K562 (cell line): ENCODE data around the gene TTC23L. TPM values are rescaled to one million over a fixed set of nuclear protein-coding genes. Genes with fewer than 3 reads are reported as not detected.

Experiments used
- DNMT1 ChIP-seq: fragments of 450-650 bp; IDR thresholded peaks from 2 replicates; pipeline ENCODE4 v1.6.1; 2016; ENCODE audit warnings: antibody characterized with exemption, mild to moderate bottlenecking
- EP400 ChIP-seq: fragments of 450-650 bp; IDR thresholded peaks from 2 replicates; pipeline ENCODE4 v1.6.1; 2017; ENCODE audit warnings: antibody characterized with exemption, mild to moderate bottlenecking, moderate library complexity
- ETV5 ChIP-seq: sonication (generic); formaldehyde crosslinking; IDR thresholded peaks from 2 replicates; pipeline ENCODE4 v1.4.0; 2020; ENCODE audit warnings: low read depth, mild to moderate bottlenecking, missing genetic modification reagents
- HMG20B ChIP-seq: fragments of 250-450 bp; sonication (Bioruptor Pico); IDR thresholded peaks from 2 replicates; pipeline ENCODE4 v1.5.0; 2021; ENCODE audit warnings: mild to moderate bottlenecking
- IRF2 ChIP-seq: sonication (generic); formaldehyde crosslinking; IDR thresholded peaks from 2 replicates; pipeline ENCODE4 v1.8.1; 2022; ENCODE audit warnings: mild to moderate bottlenecking, missing genetic modification reagents
- JUND ChIP-seq, 2 experiments: IDR thresholded peaks; 2 replicates in 1 of 2; 3 replicates in 1 of 2; pipeline ENCODE4 v1.6.1; 2011; ENCODE audit warnings: borderline replicate concordance in 2 of 2, low read depth in 2 of 2, low read length in 2 of 2, improper control_type of control experiment in 1 of 2, missing biosample characterization in 1 of 2, missing genetic modification characterization in 1 of 2, missing genetic modification reagents in 1 of 2
- KDM5B ChIP-seq: fragments of 200-600 bp; sonication (generic); IDR thresholded peaks from 2 replicates; pipeline ENCODE4 v1.6.1; 2012; ENCODE audit warnings: low read depth, mild to moderate bottlenecking, moderate library complexity, low read length, control low read depth, inconsistent platforms; ENCODE audit not compliant: insufficient replicate concordance
- PCBP1 ChIP-seq: fragments of 200-400 bp; formaldehyde crosslinking; IDR thresholded peaks from 2 replicates; pipeline ENCODE4 v1.6.1; 2018; ENCODE audit warnings: mild to moderate bottlenecking, low read depth, low read length; ENCODE audit not compliant: poor library complexity, severe bottlenecking
- PHF8 ChIP-seq: fragments of 200-600 bp; sonication (generic); IDR thresholded peaks from 2 replicates; pipeline ENCODE4 v1.6.1; 2012; ENCODE audit warnings: mixed run types, mild to moderate bottlenecking, inconsistent platforms, low read length, moderate library complexity, borderline replicate concordance
- RB1 ChIP-seq: fragments of 450-650 bp; IDR thresholded peaks from 2 replicates; pipeline ENCODE4 v1.6.1; 2017; ENCODE audit warnings: low read depth, mild to moderate bottlenecking
- RFX1 ChIP-seq: fragments of 450-650 bp; IDR thresholded peaks from 2 replicates; pipeline ENCODE4 v1.6.1; 2016; ENCODE audit warnings: mild to moderate bottlenecking, moderate library complexity
- SMARCC2 ChIP-seq: fragments of 450-650 bp; IDR thresholded peaks from 2 replicates; pipeline ENCODE4 v1.6.1; 2017; ENCODE audit warnings: antibody characterized with exemption, moderate library complexity, mild to moderate bottlenecking, low read depth
- SRSF1 ChIP-seq: fragments of 200-400 bp; formaldehyde crosslinking; IDR thresholded peaks from 2 replicates; pipeline ENCODE4 v1.6.1; 2017; ENCODE audit warnings: mild to moderate bottlenecking, low read depth, low read length, moderate library complexity
- ZC3H11A ChIP-seq: IDR thresholded peaks from 2 replicates; pipeline ENCODE4 v1.6.1; 2012; ENCODE audit warnings: low read depth, low read length, improper control_type of control experiment
- ZNF12 ChIP-seq: sonication (generic); formaldehyde crosslinking; IDR thresholded peaks from 2 replicates; pipeline ENCODE4 v1.4.0; 2020; ENCODE audit warnings: mild to moderate bottlenecking, missing genetic modification reagents
- ZNF589 ChIP-seq: fragments of 200-800 bp; sonication (Bioruptor generic); IDR thresholded peaks from 2 replicates; pipeline ENCODE4 v1.6.1; 2016; ENCODE audit warnings: low read depth, missing genetic modification characterization, missing compliant biosample characterization
- polyA plus RNA-seq, 8 experiments: library from polyadenylated mRNA; depleted of rRNA in 4 of 8; stranded (reverse) in 5 of 8; unstranded in 3 of 8; fragments of >200 nt; fragmentation: Nextera tagmentation in 2 of 8; fragmentation: Illumina TruSeq in 1 of 8; extraction: Ambion mirVana in 2 of 8; extraction: Trizol in 1 of 8; gene quantifications; 2 replicates each; pipeline versions ENCODE4 v1.2.1 to v1.2.3, GENCODE V29; 2011 to 2014; ENCODE audit warnings: inconsistent platforms in 1 of 8, missing spikeins in 1 of 8
- total RNA-seq, 7 experiments: library from RNA; depleted of rRNA in 6 of 7; stranded (reverse); fragments of >200 nt in 6 of 7; fragmentation: Illumina TruSeq in 2 of 7; extraction: Trizol in 2 of 7; gene quantifications; 2 replicates each; pipeline versions ENCODE4 v1.2.1 to v1.2.3, GENCODE V29; 2011 to 2021; ENCODE audit warnings: low replicate concordance in 1 of 7
- TF ChIP-seq, protein P1 (sequence below): fragments of 200-800 bp; sonication (Bioruptor generic); IDR thresholded peaks from 2 replicates; pipeline ENCODE4 v1.6.1; 2016; ENCODE audit warnings: missing genetic modification characterization, missing compliant biosample characterization
- TF ChIP-seq, protein P2 (sequence below): fragments of 450-650 bp; conservative IDR thresholded peaks from 2 replicates; pipeline ENCODE4 v1.6.1; 2016; ENCODE audit warnings: missing genetic modification characterization, low read depth, mild to moderate bottlenecking, missing compliant biosample characterization, moderate library complexity
- TF ChIP-seq, protein P3 (sequence below): sonication (generic); formaldehyde crosslinking; IDR thresholded peaks from 2 replicates; pipeline ENCODE4 v1.8.1; 2023; ENCODE audit warnings: mild to moderate bottlenecking, missing genetic modification reagents

The TTC23L gene
- total and polyA plus RNA-seq, 9 of the 15 experiments (the other 6 are each of a cell fraction or from before 2014, with no cell fraction given) = 0.03 to 0.32 (median 0.14) TPM; not detected in 2

DNA sequence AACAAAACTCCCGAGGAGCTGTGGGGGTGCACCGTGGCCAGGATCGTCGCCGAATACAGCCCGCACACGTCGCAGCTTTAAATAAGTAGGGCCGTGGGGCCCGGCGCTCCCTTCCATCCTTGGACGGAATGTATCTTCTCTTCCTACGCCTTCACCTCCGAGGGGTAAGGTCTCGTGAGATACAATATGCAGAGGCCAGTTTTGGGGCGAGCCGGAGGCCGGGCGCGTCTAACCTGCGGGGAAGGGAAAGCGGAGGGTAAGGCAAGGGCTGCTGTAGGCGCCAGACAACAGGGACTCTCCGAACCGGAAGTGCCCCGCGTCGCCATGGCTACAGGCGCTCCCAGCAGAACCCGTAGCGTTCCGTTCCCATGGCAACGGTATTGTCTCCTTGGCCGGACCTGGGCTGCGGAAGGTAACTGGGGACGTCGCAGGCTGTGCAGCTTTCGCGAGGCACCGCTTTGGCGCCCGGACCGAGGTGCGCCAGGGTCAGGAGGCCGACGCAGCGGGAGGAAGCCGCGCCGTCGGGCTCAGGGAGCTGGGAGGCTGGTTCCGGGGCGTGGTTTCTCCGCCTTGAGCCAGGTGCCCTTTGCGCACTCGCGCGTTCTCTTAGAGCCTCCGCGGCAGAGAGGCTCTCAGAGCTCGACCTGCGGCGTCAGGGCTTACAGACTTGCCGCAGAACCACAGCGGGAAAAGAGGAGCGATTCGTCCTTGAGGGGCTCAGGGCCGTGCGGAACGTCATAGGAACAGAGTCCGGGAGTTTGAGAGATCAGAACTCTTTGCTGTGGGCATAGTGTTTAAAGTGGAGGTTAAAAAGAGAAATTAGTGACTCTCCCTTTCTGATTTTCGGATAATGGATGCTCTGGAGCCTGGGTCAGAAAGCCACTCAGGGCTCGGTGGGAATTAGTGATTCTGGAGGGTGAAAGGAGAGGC is at the start of gene TTC23L (continued):
- TF ChIP-seq, protein P1, sequence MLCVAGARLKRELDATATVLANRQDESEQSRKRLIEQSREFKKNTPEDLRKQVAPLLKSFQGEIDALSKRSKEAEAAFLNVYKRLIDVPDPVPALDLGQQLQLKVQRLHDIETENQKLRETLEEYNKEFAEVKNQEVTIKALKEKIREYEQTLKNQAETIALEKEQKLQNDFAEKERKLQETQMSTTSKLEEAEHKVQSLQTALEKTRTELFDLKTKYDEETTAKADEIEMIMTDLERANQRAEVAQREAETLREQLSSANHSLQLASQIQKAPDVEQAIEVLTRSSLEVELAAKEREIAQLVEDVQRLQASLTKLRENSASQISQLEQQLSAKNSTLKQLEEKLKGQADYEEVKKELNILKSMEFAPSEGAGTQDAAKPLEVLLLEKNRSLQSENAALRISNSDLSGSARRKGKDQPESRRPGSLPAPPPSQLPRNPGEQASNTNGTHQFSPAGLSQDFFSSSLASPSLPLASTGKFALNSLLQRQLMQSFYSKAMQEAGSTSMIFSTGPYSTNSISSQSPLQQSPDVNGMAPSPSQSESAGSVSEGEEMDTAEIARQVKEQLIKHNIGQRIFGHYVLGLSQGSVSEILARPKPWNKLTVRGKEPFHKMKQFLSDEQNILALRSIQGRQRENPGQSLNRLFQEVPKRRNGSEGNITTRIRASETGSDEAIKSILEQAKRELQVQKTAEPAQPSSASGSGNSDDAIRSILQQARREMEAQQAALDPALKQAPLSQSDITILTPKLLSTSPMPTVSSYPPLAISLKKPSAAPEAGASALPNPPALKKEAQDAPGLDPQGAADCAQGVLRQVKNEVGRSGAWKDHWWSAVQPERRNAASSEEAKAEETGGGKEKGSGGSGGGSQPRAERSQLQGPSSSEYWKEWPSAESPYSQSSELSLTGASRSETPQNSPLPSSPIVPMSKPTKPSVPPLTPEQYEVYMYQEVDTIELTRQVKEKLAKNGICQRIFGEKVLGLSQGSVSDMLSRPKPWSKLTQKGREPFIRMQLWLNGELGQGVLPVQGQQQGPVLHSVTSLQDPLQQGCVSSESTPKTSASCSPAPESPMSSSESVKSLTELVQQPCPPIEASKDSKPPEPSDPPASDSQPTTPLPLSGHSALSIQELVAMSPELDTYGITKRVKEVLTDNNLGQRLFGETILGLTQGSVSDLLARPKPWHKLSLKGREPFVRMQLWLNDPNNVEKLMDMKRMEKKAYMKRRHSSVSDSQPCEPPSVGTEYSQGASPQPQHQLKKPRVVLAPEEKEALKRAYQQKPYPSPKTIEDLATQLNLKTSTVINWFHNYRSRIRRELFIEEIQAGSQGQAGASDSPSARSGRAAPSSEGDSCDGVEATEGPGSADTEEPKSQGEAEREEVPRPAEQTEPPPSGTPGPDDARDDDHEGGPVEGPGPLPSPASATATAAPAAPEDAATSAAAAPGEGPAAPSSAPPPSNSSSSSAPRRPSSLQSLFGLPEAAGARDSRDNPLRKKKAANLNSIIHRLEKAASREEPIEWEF = no peak
- TF ChIP-seq SMARCC2 (no peak), PHF8 (peak; percentile 69), JUND (IDR thresholded peaks at IDR 0.05; ENCODE audit: borderline replicate concordance, low read depth, low read length) (no peak), JUND (tag; IDR thresholded peaks at IDR 0.05; ENCODE audit: borderline replicate concordance, low read depth, low read length) (peak; percentile 35; the same call in 1 of the 3 replicates), ZNF12 (CRISPR knock-in tag) (no peak), ZC3H11A (no peak), RB1 (peak; percentile 58; the same call in 1 of the 2 replicates), ETV5 (CRISPR knock-in tag) (peak; percentile 93), IRF2 (CRISPR knock-in tag) (no peak), SRSF1 (no peak), HMG20B (CRISPR knock-in tag) (no peak), ZNF589 (no peak), RFX1 (peak; percentile 100), DNMT1 (no peak), PCBP1 (peak; percentile 77), EP400 (peak; percentile 42; the same call in 1 of the 2 replicates), KDM5B (peak; percentile 81)
- TF ChIP-seq, protein P2, sequence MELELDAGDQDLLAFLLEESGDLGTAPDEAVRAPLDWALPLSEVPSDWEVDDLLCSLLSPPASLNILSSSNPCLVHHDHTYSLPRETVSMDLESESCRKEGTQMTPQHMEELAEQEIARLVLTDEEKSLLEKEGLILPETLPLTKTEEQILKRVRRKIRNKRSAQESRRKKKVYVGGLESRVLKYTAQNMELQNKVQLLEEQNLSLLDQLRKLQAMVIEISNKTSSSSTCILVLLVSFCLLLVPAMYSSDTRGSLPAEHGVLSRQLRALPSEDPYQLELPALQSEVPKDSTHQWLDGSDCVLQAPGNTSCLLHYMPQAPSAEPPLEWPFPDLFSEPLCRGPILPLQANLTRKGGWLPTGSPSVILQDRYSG (tag) = no peak
- TF ChIP-seq, protein P3, sequence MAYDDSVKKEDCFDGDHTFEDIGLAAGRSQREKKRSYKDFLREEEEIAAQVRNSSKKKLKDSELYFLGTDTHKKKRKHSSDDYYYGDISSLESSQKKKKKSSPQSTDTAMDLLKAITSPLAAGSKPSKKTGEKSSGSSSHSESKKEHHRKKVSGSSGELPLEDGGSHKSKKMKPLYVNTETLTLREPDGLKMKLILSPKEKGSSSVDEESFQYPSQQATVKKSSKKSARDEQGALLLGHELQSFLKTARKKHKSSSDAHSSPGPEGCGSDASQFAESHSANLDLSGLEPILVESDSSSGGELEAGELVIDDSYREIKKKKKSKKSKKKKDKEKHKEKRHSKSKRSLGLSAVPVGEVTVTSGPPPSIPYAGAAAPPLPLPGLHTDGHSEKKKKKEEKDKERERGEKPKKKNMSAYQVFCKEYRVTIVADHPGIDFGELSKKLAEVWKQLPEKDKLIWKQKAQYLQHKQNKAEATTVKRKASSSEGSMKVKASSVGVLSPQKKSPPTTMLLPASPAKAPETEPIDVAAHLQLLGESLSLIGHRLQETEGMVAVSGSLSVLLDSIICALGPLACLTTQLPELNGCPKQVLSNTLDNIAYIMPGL (CRISPR knock-in tag) = no peak
